Uterus (tissue), 2 donors: Measurements from ENCODE around the gene AP2B1.

ENCODE experiments used
- POLR2A ChIP-seq, 2 donors: fragments of 450-650 bp; IDR thresholded peaks; one replicate each; pipeline ENCODE4 v1.6.1; 2016; ENCODE audit warnings: antibody characterized with exemption in 2 of 2, mild to moderate bottlenecking in 1 of 2, moderate library complexity in 1 of 2
- TF ChIP-seq, protein P1 (sequence below), 4 experiments: fragments of 200-600 bp in 2 of 4; fragments of 450-650 bp in 2 of 4; sonication (generic) in 2 of 4; IDR thresholded peaks; one replicate each; pipeline ENCODE4 v1.5.1; 2016 to 2019; ENCODE audit warnings: antibody characterized with exemption in 4 of 4, mild to moderate bottlenecking in 2 of 4, moderate library complexity in 1 of 4

DNA sequence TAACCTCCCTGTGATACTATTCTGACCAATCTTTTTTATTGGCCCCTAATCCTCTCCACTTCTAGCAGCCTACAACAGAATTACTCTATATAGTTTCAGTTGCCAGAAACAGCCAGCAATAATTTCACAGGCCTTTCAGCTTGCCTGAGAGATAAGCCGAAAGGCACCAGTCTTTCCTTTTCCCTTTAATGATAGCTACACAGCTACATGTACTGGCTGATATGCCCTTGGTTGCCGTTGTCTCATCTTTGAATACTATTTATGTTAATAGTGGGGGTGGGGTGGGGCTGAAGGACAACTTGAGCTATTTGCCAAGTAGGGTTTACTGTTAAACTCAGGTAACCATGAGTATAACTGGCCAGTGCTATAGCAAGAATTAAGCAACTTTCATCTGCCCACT is 108.5 kb downstream of the AP2B1 start:
- TF ChIP-seq POLR2A (IDR thresholded peaks at IDR 0.05), result no peak
- TF ChIP-seq, protein P1, sequence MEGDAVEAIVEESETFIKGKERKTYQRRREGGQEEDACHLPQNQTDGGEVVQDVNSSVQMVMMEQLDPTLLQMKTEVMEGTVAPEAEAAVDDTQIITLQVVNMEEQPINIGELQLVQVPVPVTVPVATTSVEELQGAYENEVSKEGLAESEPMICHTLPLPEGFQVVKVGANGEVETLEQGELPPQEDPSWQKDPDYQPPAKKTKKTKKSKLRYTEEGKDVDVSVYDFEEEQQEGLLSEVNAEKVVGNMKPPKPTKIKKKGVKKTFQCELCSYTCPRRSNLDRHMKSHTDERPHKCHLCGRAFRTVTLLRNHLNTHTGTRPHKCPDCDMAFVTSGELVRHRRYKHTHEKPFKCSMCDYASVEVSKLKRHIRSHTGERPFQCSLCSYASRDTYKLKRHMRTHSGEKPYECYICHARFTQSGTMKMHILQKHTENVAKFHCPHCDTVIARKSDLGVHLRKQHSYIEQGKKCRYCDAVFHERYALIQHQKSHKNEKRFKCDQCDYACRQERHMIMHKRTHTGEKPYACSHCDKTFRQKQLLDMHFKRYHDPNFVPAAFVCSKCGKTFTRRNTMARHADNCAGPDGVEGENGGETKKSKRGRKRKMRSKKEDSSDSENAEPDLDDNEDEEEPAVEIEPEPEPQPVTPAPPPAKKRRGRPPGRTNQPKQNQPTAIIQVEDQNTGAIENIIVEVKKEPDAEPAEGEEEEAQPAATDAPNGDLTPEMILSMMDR (IDR thresholded peaks at IDR 0.05), result no peak
